ENCODE results near the gene SLC22A31.
"Not testable (repeated sequence)": the region's sequence is repeated elsewhere in the genome, so short reads cannot be mapped to it uniquely, and the experiment has no call there.

Gene SLC22A31

DNA sequence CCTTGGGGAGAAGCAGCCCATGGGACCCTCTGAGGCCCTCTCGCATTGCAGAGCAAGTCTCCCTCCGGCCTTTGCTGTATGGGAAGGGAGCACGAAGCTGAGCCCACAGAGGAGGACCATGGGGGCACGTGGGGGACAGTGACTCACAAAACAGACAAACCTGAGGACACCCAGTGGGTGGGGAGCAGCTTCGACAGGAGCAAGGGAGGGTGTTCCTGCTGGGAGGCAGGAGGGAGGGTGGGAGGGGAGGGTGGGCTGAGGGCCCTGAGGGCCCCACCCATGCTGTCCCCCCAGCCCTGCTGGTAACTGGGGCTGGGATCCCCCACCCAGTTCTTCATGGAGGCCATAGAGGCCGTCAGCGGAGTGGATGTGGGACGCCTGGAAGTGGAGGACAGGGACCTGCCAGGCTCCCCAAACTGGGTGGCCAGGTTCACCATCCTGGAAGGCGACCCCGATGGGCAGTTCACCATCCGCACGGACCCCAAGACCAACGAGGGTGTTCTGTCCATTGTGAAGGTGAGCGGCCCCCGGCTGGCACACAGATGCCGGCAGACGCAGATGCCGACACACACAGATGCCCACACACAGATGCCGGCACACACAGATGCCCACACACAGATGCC, 12.5 kb downstream of the SLC22A31 start:
- no peaks in the 10 kb centered on the region for H3K9me3 ChIP-seq (replicated peaks; ENCODE audit: insufficient read depth, low read length)
- H3K9me2 ChIP-seq (replicated peaks; ENCODE audit: insufficient read depth, low read length) = no peaks in the 10 kb centered on the region

DNA sequence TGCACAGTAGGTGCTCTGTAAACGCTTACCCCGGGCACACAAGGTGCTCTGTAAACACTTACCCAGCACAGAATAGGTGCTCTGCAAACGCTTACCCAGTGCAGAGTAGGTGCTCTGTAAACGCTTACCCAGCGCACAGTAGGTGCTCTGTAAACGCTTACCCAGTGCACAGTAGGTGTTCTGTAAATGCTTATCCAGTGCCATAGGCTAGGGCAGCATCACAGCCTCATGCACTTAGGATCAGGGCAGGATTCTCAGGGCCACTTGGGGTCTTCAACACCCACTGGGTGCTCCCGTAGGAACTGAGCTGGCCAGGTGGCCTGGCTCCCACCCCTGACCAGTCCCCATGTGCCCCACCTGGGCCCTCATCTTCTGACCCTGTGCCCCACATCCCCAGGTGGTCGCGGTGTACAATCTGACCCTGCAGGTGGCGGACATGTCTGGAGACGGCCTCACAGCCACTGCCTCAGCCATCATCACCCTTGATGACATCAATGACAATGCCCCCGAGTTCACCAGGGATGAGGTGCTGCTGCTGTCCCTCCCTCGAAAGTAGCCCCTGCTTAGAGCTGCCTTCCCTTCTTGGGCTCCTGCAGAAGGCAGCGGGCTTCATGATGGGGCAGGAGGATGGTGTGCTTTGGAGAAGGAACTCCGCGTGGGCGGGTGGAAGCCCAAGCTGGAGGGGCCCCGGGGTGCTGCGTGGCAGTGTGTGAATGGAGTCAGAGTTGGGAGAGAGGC, 13.1 kb downstream of the SLC22A31 start:
- no peaks in the 10 kb centered on the region for H3F3A ChIP-seq (ENCODE audit: insufficient read depth, low read length)
- no peak overlapping the region for H2AFZ ChIP-seq (ENCODE audit: low read length)
- H3K36me3 ChIP-seq (replicated peaks; ENCODE audit: insufficient read depth, low read length) = no peaks in the 10 kb centered on the region
- H4K20me1 ChIP-seq (ENCODE audit: insufficient read depth, low read length) = no peaks in the 10 kb centered on the region
- no peak overlapping the region for H3K4me3 ChIP-seq (ENCODE audit: low read length)
- no peak overlapping the region for H3K4me2 ChIP-seq (ENCODE audit: low read depth, low read length)
- DNase-seq = no peak
- no peaks in the 10 kb centered on the region for H3K27me3 ChIP-seq (replicated peaks; ENCODE audit: insufficient read depth, low read length)
- H3K4me1 ChIP-seq (ENCODE audit: low read length) = no peaks in the 10 kb centered on the region
- no peak overlapping the region for H3K9ac ChIP-seq (ENCODE audit: low read length)
- H3K9me3 ChIP-seq (replicated peaks; ENCODE audit: insufficient read depth, low read length) = no peaks in the 10 kb centered on the region
- H3K79me2 ChIP-seq (ENCODE audit: low read length) = no peaks in the 10 kb centered on the region
- H3K27ac ChIP-seq (ENCODE audit: low read length) = no peak overlapping the region
- H3K9me2 ChIP-seq (replicated peaks; ENCODE audit: insufficient read depth, low read length) = no peaks in the 10 kb centered on the region
- TF ChIP-seq EZH2phosphoT487 (IDR thresholded peaks at IDR 0.05; ENCODE audit: low read length) (no peak), EZH2 (optimal IDR thresholded peaks at IDR 0.05; ENCODE audit: low read depth, low read length) (no peak)
- TF ChIP-seq, protein P1, sequence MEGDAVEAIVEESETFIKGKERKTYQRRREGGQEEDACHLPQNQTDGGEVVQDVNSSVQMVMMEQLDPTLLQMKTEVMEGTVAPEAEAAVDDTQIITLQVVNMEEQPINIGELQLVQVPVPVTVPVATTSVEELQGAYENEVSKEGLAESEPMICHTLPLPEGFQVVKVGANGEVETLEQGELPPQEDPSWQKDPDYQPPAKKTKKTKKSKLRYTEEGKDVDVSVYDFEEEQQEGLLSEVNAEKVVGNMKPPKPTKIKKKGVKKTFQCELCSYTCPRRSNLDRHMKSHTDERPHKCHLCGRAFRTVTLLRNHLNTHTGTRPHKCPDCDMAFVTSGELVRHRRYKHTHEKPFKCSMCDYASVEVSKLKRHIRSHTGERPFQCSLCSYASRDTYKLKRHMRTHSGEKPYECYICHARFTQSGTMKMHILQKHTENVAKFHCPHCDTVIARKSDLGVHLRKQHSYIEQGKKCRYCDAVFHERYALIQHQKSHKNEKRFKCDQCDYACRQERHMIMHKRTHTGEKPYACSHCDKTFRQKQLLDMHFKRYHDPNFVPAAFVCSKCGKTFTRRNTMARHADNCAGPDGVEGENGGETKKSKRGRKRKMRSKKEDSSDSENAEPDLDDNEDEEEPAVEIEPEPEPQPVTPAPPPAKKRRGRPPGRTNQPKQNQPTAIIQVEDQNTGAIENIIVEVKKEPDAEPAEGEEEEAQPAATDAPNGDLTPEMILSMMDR (IDR thresholded peaks at IDR 0.05; ENCODE audit: low read length) = no peak; the same call in 1 of the 2 replicates

More for the DNA sequence above, 12.5 kb downstream of the SLC22A31 start:
- Histone ChIP-seq H3F3A (ENCODE audit: insufficient read depth, low read length) (no peaks in the 10 kb centered on the region), H3K4me1 (ENCODE audit: low read length) (no peaks in the 10 kb centered on the region), H3K27me3 (replicated peaks; ENCODE audit: insufficient read depth, low read length) (no peaks in the 10 kb centered on the region), H3K27ac (ENCODE audit: low read length) (no peak overlapping the region), H3K4me3 (ENCODE audit: low read length) (no peak overlapping the region), H3K79me2 (ENCODE audit: low read length) (no peaks in the 10 kb centered on the region), H3K9ac (ENCODE audit: low read length) (no peak overlapping the region), H2AFZ (ENCODE audit: low read length) (no peak overlapping the region), H3K36me3 (replicated peaks; ENCODE audit: insufficient read depth, low read length) (no peaks in the 10 kb centered on the region), H3K4me2 (ENCODE audit: low read depth, low read length) (no peak overlapping the region), H4K20me1 (ENCODE audit: insufficient read depth, low read length) (no peaks in the 10 kb centered on the region)
- TF ChIP-seq, protein P1 (IDR thresholded peaks at IDR 0.05; ENCODE audit: low read length) = no peak
- no peak for DNase-seq

DNA sequence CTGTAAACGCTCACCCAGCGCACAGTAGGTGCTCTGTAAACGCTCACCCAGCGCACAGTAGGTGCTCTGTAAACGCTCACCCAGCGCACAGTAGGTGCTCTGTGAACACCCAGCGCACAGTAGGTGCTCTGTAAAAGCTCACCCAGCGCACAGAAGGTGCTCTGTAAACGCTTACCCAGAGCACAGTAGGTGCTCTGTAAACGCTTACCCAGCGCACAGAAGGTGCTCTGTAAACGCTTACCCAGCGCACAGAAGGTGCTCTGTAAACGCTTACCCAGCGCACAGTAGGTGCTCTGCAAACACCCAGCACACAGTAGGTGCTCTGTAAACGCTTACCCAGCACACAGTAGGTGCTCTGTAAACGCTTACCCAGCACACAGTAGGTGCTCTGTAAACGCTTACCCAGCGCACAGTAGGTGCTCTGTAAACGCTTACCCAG, 13.7 kb downstream of the SLC22A31 start:
- not testable (repeated sequence) for H3K4me2 ChIP-seq (ENCODE audit: low read depth, low read length); H3K27ac ChIP-seq (ENCODE audit: low read length); H3K36me3 ChIP-seq (replicated peaks; ENCODE audit: insufficient read depth, low read length); H2AFZ ChIP-seq (ENCODE audit: low read length); H3K79me2 ChIP-seq (ENCODE audit: low read length); DNase-seq; H3K27me3 ChIP-seq (replicated peaks; ENCODE audit: insufficient read depth, low read length); H3F3A ChIP-seq (ENCODE audit: insufficient read depth, low read length); H3K9ac ChIP-seq (ENCODE audit: low read length); H3K9me2 ChIP-seq (replicated peaks; ENCODE audit: insufficient read depth, low read length); H3K9me3 ChIP-seq (replicated peaks; ENCODE audit: insufficient read depth, low read length); H3K4me3 ChIP-seq (ENCODE audit: low read length); H4K20me1 ChIP-seq (ENCODE audit: insufficient read depth, low read length); H3K4me1 ChIP-seq (ENCODE audit: low read length)

DNA sequence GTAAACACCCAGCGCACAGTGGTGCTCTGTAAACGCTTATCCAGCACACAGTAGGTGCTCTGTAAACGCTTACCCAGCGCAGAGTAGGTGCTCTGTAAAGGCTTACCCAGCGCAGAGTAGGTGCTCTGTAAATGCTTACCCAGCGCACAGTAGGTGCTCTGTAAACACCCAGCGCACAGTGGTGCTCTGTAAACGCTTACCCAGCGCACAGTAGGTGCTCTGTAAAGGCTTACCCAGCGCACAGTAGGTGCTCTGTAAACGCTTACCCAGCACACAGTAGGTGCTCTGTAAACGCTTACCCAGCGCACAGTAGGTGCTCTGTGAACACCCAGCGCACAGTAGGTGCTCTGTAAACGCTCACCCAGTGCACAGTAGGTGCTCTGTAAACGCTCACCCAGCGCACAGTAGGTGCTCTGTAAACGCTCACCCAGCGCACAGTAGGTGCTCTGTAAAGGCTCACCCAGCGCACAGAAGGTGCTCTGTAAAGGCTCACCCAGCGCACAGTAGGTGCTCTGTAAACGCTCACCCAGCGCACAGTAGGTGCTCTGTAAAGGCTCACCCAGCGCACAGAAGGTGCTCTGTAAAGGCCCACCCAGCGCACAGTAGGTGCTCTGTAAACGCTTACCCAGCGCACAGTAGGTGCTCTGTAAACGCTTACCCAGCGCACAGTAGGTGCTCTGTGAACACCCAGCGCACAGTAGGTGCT, 14.3 kb downstream of the SLC22A31 start:
- H3K9me2 ChIP-seq (replicated peaks; ENCODE audit: insufficient read depth, low read length); H2AFZ ChIP-seq (ENCODE audit: low read length); DNase-seq; H3K9me3 ChIP-seq (replicated peaks; ENCODE audit: insufficient read depth, low read length); H3K4me3 ChIP-seq (ENCODE audit: low read length); H3K4me2 ChIP-seq (ENCODE audit: low read depth, low read length); H3K27me3 ChIP-seq (replicated peaks; ENCODE audit: insufficient read depth, low read length); H3K4me1 ChIP-seq (ENCODE audit: low read length); H3K79me2 ChIP-seq (ENCODE audit: low read length); H3F3A ChIP-seq (ENCODE audit: insufficient read depth, low read length); H4K20me1 ChIP-seq (ENCODE audit: insufficient read depth, low read length); H3K36me3 ChIP-seq (replicated peaks; ENCODE audit: insufficient read depth, low read length); H3K27ac ChIP-seq (ENCODE audit: low read length); H3K9ac ChIP-seq (ENCODE audit: low read length): not testable (repeated sequence)

Data from MM.1S (cell line).